ENCODE data around the gene MAP7. TPM values are rescaled to one million over a fixed set of nuclear protein-coding genes. Genes with fewer than 3 reads are reported as not detected.

The MAP7 gene
- total RNA-seq, 1 donor from 2014 or later, result 101 TPM

GRCh38 chr6:136550045-136550329 is 235 bp downstream of the MAP7 start:
- H3K4me3 Mint-ChIP-seq (ENCODE audit: low read depth), result peak overlapping the region; percentile 87
- peaks cover 3% of the 10 kb centered on the region for H3K27me3 Mint-ChIP-seq
- no peak for TF ChIP-seq CTCF (IDR thresholded peaks at IDR 0.05; ENCODE audit: unreplicated experiment)
- H3K9me3 Mint-ChIP-seq (ENCODE audit: low read depth), result no peaks in the 10 kb centered on the region
- H3K4me1 Mint-ChIP-seq (ENCODE audit: low read depth), result peaks cover 56% of the 10 kb centered on the region
- H3K36me3 Mint-ChIP-seq (ENCODE audit: insufficient read depth), result peaks cover 1% of the 10 kb centered on the region
- H3K27ac Mint-ChIP-seq, result peak overlapping the region; percentile 87
- DNase-seq (ENCODE audit: low spot score, unreplicated experiment), result no peak

GRCh38 chr6:136549300-136550044 is 750 bp downstream of the MAP7 start:
- H3K27me3 Mint-ChIP-seq, result peaks cover 3% of the 10 kb centered on the region
- H3K27ac Mint-ChIP-seq, result peak overlapping the region; percentile 94
- peak overlapping the region; percentile 87 for H3K4me3 Mint-ChIP-seq (ENCODE audit: low read depth)
- DNase-seq (ENCODE audit: low spot score, unreplicated experiment), result peak; percentile 34
- H3K9me3 Mint-ChIP-seq (ENCODE audit: low read depth), result peaks cover 1% of the 10 kb centered on the region
- peaks cover 5% of the 10 kb centered on the region for H3K36me3 Mint-ChIP-seq (ENCODE audit: insufficient read depth)
- H3K4me1 Mint-ChIP-seq (ENCODE audit: low read depth), result peaks cover 61% of the 10 kb centered on the region
- no peak for TF ChIP-seq CTCF (IDR thresholded peaks at IDR 0.05; ENCODE audit: unreplicated experiment)

- Mint-ChIP-seq H3K4me3 (ENCODE audit: low read depth) (peak overlapping the region; percentile 87), H3K27ac (peak overlapping the region; percentile 94), H3K9me3 (ENCODE audit: low read depth) (peaks cover 3% of the 10 kb centered on the region), H3K27me3 (peaks cover under 1% of the 10 kb centered on the region), H3K4me1 (ENCODE audit: low read depth) (peaks cover 65% of the 10 kb centered on the region), H3K36me3 (ENCODE audit: insufficient read depth) (peaks cover 9% of the 10 kb centered on the region)
- no peak for TF ChIP-seq CTCF (IDR thresholded peaks at IDR 0.05; ENCODE audit: unreplicated experiment)
- no peak for DNase-seq (ENCODE audit: low spot score, unreplicated experiment)
These were observed 1.5 kb downstream of the MAP7 start for GRCh38 chr6:136548582-136549299.

- peaks cover 65% of the 10 kb centered on the region for H3K4me1 Mint-ChIP-seq (ENCODE audit: low read depth)
These were observed 2.4 kb downstream of the MAP7 start for GRCh38 chr6:136547871-136548270.

More at GRCh38 chr6:136547871-136548270, 2.4 kb downstream of the MAP7 start:
- Mint-ChIP-seq H3K27ac (no peak overlapping the region), H3K9me3 (ENCODE audit: low read depth) (peaks cover 3% of the 10 kb centered on the region), H3K27me3 (no peaks in the 10 kb centered on the region), H3K4me3 (ENCODE audit: low read depth) (peak overlapping the region; percentile 87), H3K36me3 (ENCODE audit: insufficient read depth) (peaks cover 14% of the 10 kb centered on the region)
- TF ChIP-seq CTCF (IDR thresholded peaks at IDR 0.05; ENCODE audit: unreplicated experiment), result no peak
- DNase-seq (ENCODE audit: low spot score, unreplicated experiment), result no peak
